Measurements from ENCODE around the gene ATXN2.

- TF ChIP-seq CTCF (IDR thresholded peaks at IDR 0.05 in 8 of 11, conservative IDR thresholded peaks at IDR 0.05 in 3 of 11), result no peak
- no peak for TF ChIP-seq POLR2A (IDR thresholded peaks at IDR 0.05)
- peak; percentile 73 to 82 (median 82) for TF ChIP-seq POLR2AphosphoS5 (IDR thresholded peaks at IDR 0.05)
Observed at GRCh38 chr12:111428728-111429175, 170.4 kb downstream of the ATXN2 start.
